ENCODE results near the gene LMNTD2.

The LMNTD2 gene

GRCh38 chr11:508956-509355 lies 51.6 kb downstream of the LMNTD2 start:
- no peak for DNase-seq

- DNase-seq: no peak
Observed at GRCh38 chr11:507727-508515, 52.6 kb downstream of the LMNTD2 start.

GRCh38 chr11:506995-507726 lies 53.4 kb downstream of the LMNTD2 start, which contains the start of gene RNH1:
Gene RNH1 (minus strand): TSS chr11:507242. CDS start chr11:502162, 5,080 bp downstream.
- DNase-seq: peak; percentile 98

GRCh38 chr11:506238-506994 lies 54.1 kb downstream of the LMNTD2 start:
- peak; percentile 96 for DNase-seq

GRCh38 chr11:504994-505344 lies 55.6 kb downstream of the LMNTD2 start:
- DNase-seq: no peak

Data from CD4-positive, alpha-beta T cell treated with Interleukin-17A for 1 hour (primary cell).